GM12873 (cell line): ENCODE measurements around the gene EPS15.

Source experiments
- CTCF ChIP-seq: IDR thresholded peaks from 2 replicates; pipeline ENCODE4 v1.5.1; 2012; ENCODE audit warnings: low read depth, mild to moderate bottlenecking, moderate library complexity, low read length, control low read depth; ENCODE audit not compliant: insufficient read depth; ENCODE audit errors: missing control alignments

The EPS15 gene

GRCh38 chr1:51345300-51345687 lies 173.8 kb downstream of the EPS15 start:
- TF ChIP-seq CTCF = no peak

GRCh38 chr1:51344602-51345299 lies 174.3 kb downstream of the EPS15 start:
- TF ChIP-seq CTCF = peak; percentile 6

- no peak for TF ChIP-seq CTCF
Measured at GRCh38 chr1:51344276-51344601, 174.8 kb downstream of the EPS15 start.

- no peak for TF ChIP-seq CTCF
Measured at GRCh38 chr1:51343624-51344023, 175.4 kb downstream of the EPS15 start.

- TF ChIP-seq CTCF = no peak
Measured at GRCh38 chr1:51342591-51343206, 176.4 kb downstream of the EPS15 start.

GRCh38 chr1:51341876-51342496 lies 177.1 kb downstream of the EPS15 start:
- TF ChIP-seq CTCF = peak; percentile 59

GRCh38 chr1:51340380-51340779 lies 178.7 kb downstream of the EPS15 start:
- no peak for TF ChIP-seq CTCF
